Dermis microvascular lymphatic vessel endothelial cell (primary cell): ENCODE measurements around the gene ADAMTS3. TPM values are rescaled to one million over a fixed set of nuclear protein-coding genes. Genes with fewer than 3 reads are reported as not detected.
A peak's percentile ranks its signal among the peaks of the same experiment; 100 is the strongest.
"Not testable (repeated sequence)": the region's sequence is repeated elsewhere in the genome, so short reads cannot be mapped to it uniquely, and the experiment has no call there.

Source experiments
- DNase-seq, 2 donors: peaks; one replicate each; pipeline versions ENCODE4 v3.0.0 to v3.0.0-alpha.2; 2010; ENCODE audit warnings: low read depth in 2 of 2
- total RNA-seq: library from RNA; depleted of rRNA; stranded (reverse); fragments of >200 nt; gene quantifications from 2 replicates; pipeline ENCODE4 v1.2.1, GENCODE V29; 2014

ADAMTS3 gene
- total RNA-seq, 1 donor from 2014 or later: 0.90 TPM

- no peak for DNase-seq
These were observed 95.6 kb downstream of the ADAMTS3 start for GRCh38 chr4:72473434-72473900.

GRCh38 chr4:72471816-72472215 lies 97.2 kb downstream of the ADAMTS3 start:
- DNase-seq: no peak

- DNase-seq: peak; percentile 45 to 53
These were observed 100.0 kb downstream of the ADAMTS3 start for GRCh38 chr4:72468904-72469502.

- no peak for DNase-seq
These were observed 101.4 kb downstream of the ADAMTS3 start for GRCh38 chr4:72467633-72468032.

GRCh38 chr4:72463724-72464123 lies 105.3 kb downstream of the ADAMTS3 start:
- no peak for DNase-seq

GRCh38 chr4:72457158-72457557 lies 111.9 kb downstream of the ADAMTS3 start:
- DNase-seq: no peak

- no peak for DNase-seq
These were observed 117.7 kb downstream of the ADAMTS3 start for GRCh38 chr4:72451349-72451748.

- DNase-seq: no peak
These were observed 119.3 kb downstream of the ADAMTS3 start for GRCh38 chr4:72449705-72450104.

- DNase-seq: no peak
These were observed 120.8 kb downstream of the ADAMTS3 start for GRCh38 chr4:72448231-72448630.

- peak in 1 of 2 donors; percentile 25 for DNase-seq
These were observed 122.5 kb downstream of the ADAMTS3 start for GRCh38 chr4:72446353-72447055.

- DNase-seq: no peak
These were observed 124.9 kb downstream of the ADAMTS3 start for GRCh38 chr4:72444092-72444491.

- no peak for DNase-seq
These were observed 126.3 kb downstream of the ADAMTS3 start for GRCh38 chr4:72442715-72443114.

GRCh38 chr4:72442147-72442546 lies 126.9 kb downstream of the ADAMTS3 start:
- DNase-seq: no peak

- no peak for DNase-seq
These were observed 128.6 kb downstream of the ADAMTS3 start for GRCh38 chr4:72440386-72440785.

- no peak for DNase-seq
These were observed 136.0 kb downstream of the ADAMTS3 start for GRCh38 chr4:72432975-72433374.

- DNase-seq: no peak
These were observed 136.7 kb downstream of the ADAMTS3 start for GRCh38 chr4:72432282-72432681.

GRCh38 chr4:72430988-72431387 lies 138.0 kb downstream of the ADAMTS3 start:
- DNase-seq: no peak

- DNase-seq: no peak
These were observed 139.0 kb downstream of the ADAMTS3 start for GRCh38 chr4:72430050-72430449.

- no peak for DNase-seq
These were observed 139.6 kb downstream of the ADAMTS3 start for GRCh38 chr4:72429397-72429889.

GRCh38 chr4:72427057-72427456 lies 142.0 kb downstream of the ADAMTS3 start:
- DNase-seq: no peak

- not testable (repeated sequence) for DNase-seq
These were observed 143.1 kb downstream of the ADAMTS3 start for GRCh38 chr4:72425908-72426307.

GRCh38 chr4:72424006-72424405 lies 145.0 kb downstream of the ADAMTS3 start:
- DNase-seq: no peak

GRCh38 chr4:72422416-72422815 lies 146.6 kb downstream of the ADAMTS3 start:
- DNase-seq: no peak
